ENCODE results near the gene HIVEP1.

GRCh38 chr6:12068899-12069557, 56.9 kb downstream of the HIVEP1 start:
- TF ChIP-seq, protein P1, sequence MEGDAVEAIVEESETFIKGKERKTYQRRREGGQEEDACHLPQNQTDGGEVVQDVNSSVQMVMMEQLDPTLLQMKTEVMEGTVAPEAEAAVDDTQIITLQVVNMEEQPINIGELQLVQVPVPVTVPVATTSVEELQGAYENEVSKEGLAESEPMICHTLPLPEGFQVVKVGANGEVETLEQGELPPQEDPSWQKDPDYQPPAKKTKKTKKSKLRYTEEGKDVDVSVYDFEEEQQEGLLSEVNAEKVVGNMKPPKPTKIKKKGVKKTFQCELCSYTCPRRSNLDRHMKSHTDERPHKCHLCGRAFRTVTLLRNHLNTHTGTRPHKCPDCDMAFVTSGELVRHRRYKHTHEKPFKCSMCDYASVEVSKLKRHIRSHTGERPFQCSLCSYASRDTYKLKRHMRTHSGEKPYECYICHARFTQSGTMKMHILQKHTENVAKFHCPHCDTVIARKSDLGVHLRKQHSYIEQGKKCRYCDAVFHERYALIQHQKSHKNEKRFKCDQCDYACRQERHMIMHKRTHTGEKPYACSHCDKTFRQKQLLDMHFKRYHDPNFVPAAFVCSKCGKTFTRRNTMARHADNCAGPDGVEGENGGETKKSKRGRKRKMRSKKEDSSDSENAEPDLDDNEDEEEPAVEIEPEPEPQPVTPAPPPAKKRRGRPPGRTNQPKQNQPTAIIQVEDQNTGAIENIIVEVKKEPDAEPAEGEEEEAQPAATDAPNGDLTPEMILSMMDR (IDR thresholded peaks at IDR 0.05): no peak
- TF ChIP-seq POLR2A (IDR thresholded peaks at IDR 0.05): no peak

All from right lobe of liver (tissue), 4 donors.